Endothelial cell of umbilical vein (primary cell): Measurements from ENCODE around the gene HDAC8. TPM values are rescaled to one million over a fixed set of nuclear protein-coding genes. Genes with fewer than 3 reads are reported as not detected.

Experiments used
- BruUV-seq: library from RNA; stranded (reverse); fragments of 400-500 nt; replicated peaks from 2 replicates; lab custom pipeline; 2021; lab: Mats Ljungman, UMichigan
- CTCF ChIA-PET: fragments of 300-600, 350-600 bp; sonication (Branson Sonifier 250); formaldehyde crosslinking; loops from one replicate; lab custom pipeline; 2021; ENCODE audit warnings: antibody characterized with exemption, inconsistent platforms; lab: Charles Lee
- POLR2A ChIA-PET: fragments of 300-600, 350-600 bp; sonication (Branson Sonifier 250); formaldehyde crosslinking; loops from one replicate; lab custom pipeline; 2021; ENCODE audit warnings: antibody characterized with exemption, inconsistent platforms; lab: Charles Lee
- DNase-seq: peaks from one replicate; pipeline ENCODE4 v3.0.0-alpha.2; 2011; ENCODE audit warnings: low read depth, low spot score
- FAIRE-seq: peaks from 2 replicates; lab custom pipeline; 2011; peaks lifted over from hg19 to GRCh38; lab: Jason Lieb, UNC
- H2AFZ ChIP-seq: 2 replicates; pipeline ENCODE4 v1.6.0; 2012; ENCODE audit warnings: low read depth, low read length, control low read depth, inconsistent platforms
- H3K27ac ChIP-seq: 2 replicates; pipeline ENCODE4 v1.5.1; 2011; ENCODE audit warnings: low read depth, mild to moderate bottlenecking, control low read depth, low read length, moderate library complexity; ENCODE audit not compliant: insufficient read depth
- H3K27me3 ChIP-seq, 2 experiments: 2 replicates each; pipeline versions ENCODE4 v1.6.0 to v1.6.1; 2011; ENCODE audit warnings: low read length in 2 of 2, mixed read lengths in 1 of 2; ENCODE audit not compliant: control insufficient read depth in 2 of 2, insufficient read depth in 2 of 2
- H3K36me3 ChIP-seq, 2 experiments: 2 replicates in 1 of 2; 3 replicates in 1 of 2; pipeline ENCODE4 v1.5.1; 2011; ENCODE audit warnings: low read length in 2 of 2, mild to moderate bottlenecking in 1 of 2, moderate library complexity in 1 of 2; ENCODE audit not compliant: control insufficient read depth in 2 of 2, insufficient read depth in 2 of 2; ENCODE audit errors: extremely low read depth in 1 of 2
- H3K4me1 ChIP-seq: 3 replicates; pipeline ENCODE4 v1.5.1; 2011; ENCODE audit warnings: mild to moderate bottlenecking, low read length; ENCODE audit not compliant: control insufficient read depth, insufficient read depth; ENCODE audit errors: extremely low read depth
- H3K4me2 ChIP-seq: 2 replicates; pipeline ENCODE4 v1.6.1; 2011; ENCODE audit warnings: low read length, control low read depth, mixed read lengths; ENCODE audit not compliant: insufficient read depth
- H3K4me3 ChIP-seq, 3 experiments: fragments of 200-600 bp in 1 of 3; sonication (generic), shearing (Covaris generic) in 1 of 3; replicated peaks in 1 of 3; 2 replicates each; pipeline ENCODE4 v1.5.1; 2011 to 2016; ENCODE audit warnings: control low read depth in 3 of 3, low read length in 3 of 3, mild to moderate bottlenecking in 2 of 3, inconsistent platforms in 1 of 3, low read depth in 1 of 3, moderate library complexity in 1 of 3; ENCODE audit not compliant: insufficient read depth in 1 of 3
- H3K79me2 ChIP-seq: 2 replicates; pipeline ENCODE4 v1.6.0; 2012; ENCODE audit warnings: low read length, inconsistent platforms; ENCODE audit not compliant: control insufficient read depth, insufficient read depth
- H3K9ac ChIP-seq: replicated peaks from 2 replicates; pipeline ENCODE3; 2011; ENCODE audit warnings: low read length, control low read depth; ENCODE audit not compliant: insufficient read depth; ENCODE audit errors: extremely low read depth
- H3K9me1 ChIP-seq: replicated peaks from 3 replicates; pipeline ENCODE4 v1.6.0; 2011; ENCODE audit warnings: mild to moderate bottlenecking, low read length; ENCODE audit not compliant: control insufficient read depth, insufficient read depth; ENCODE audit errors: extremely low read depth
- H3K9me3 ChIP-seq: replicated peaks from 2 replicates; pipeline ENCODE4 v1.5.1; 2012; ENCODE audit warnings: low read length, inconsistent platforms; ENCODE audit not compliant: control insufficient read depth, insufficient read depth
- H4K20me1 ChIP-seq: replicated peaks from 2 replicates; pipeline ENCODE3; 2011; ENCODE audit warnings: mild to moderate bottlenecking, low read length; ENCODE audit not compliant: control insufficient read depth, insufficient read depth; ENCODE audit errors: extremely low read depth
- CTCF ChIP-seq, 2 donors: IDR thresholded peaks; 1 replicate in 1 of 2; 2 replicates in 1 of 2; pipeline ENCODE4 v1.5.1; 2011; ENCODE audit warnings: low read length in 2 of 2, mild to moderate bottlenecking in 2 of 2, moderate library complexity in 2 of 2, control low read depth in 1 of 2, inconsistent platforms in 1 of 2, low read depth in 1 of 2; ENCODE audit not compliant: insufficient read depth in 1 of 2; ENCODE audit errors: extremely low read depth in 1 of 2
- EZH2 ChIP-seq: IDR thresholded peaks from 2 replicates; pipeline ENCODE4 v1.6.1; 2012; ENCODE audit warnings: borderline replicate concordance, low read depth, mild to moderate bottlenecking, moderate library complexity, low read length, inconsistent platforms; ENCODE audit not compliant: severe bottlenecking
- FOS ChIP-seq: IDR thresholded peaks from 2 replicates; pipeline ENCODE4 v1.6.1; 2011; ENCODE audit warnings: mild to moderate bottlenecking, low read length, moderate library complexity, borderline replicate concordance; ENCODE audit not compliant: insufficient read depth
- GATA2 ChIP-seq: IDR thresholded peaks from 2 replicates; pipeline ENCODE4 v1.7.0; 2011; ENCODE audit warnings: low read depth, mild to moderate bottlenecking, moderate library complexity, mixed read lengths, low read length; ENCODE audit not compliant: insufficient read length, insufficient read depth
- JUN ChIP-seq: IDR thresholded peaks from 2 replicates; pipeline ENCODE4 v1.6.1; 2011; ENCODE audit warnings: borderline replicate concordance, low read depth; ENCODE audit not compliant: insufficient read length, insufficient read depth
- MAX ChIP-seq: IDR thresholded peaks from 2 replicates; pipeline ENCODE4 v1.6.1; 2011; ENCODE audit not compliant: insufficient read depth, insufficient read length
- MYC ChIP-seq: IDR thresholded peaks from one replicate; pipeline ENCODE4 v1.6.1; 2011; ENCODE audit warnings: mild to moderate bottlenecking, low read depth, low read length
- POLR2A ChIP-seq: IDR thresholded peaks from 2 replicates; pipeline ENCODE4 v1.6.1; 2012; ENCODE audit warnings: low read depth, mild to moderate bottlenecking, control low read depth, low read length
- POLR2AphosphoS5 ChIP-seq: IDR thresholded peaks from 2 replicates; pipeline ENCODE4 v1.6.1; 2012; ENCODE audit warnings: low read depth, mild to moderate bottlenecking, control low read depth, low read length, moderate library complexity; ENCODE audit not compliant: insufficient read depth
- dilution Hi-C: fragments of 300-500 bp; cut with MboI; formaldehyde crosslinking; loops from one replicate; pipeline ENCODE4 v1.15.0; 2019; ENCODE audit warnings: low sequenced_read_pairs; ENCODE audit not compliant: extremely low pct_ligation_motif_present
- intact Hi-C: fragments of 100-400 bp; cut with micrococcal nuclease; formaldehyde crosslinking; loops from one replicate; pipeline ENCODE4 v1.10.0; 2022
- polyA plus RNA-seq, 4 experiments: library from polyadenylated mRNA; depleted of rRNA in 3 of 4; stranded (reverse) in 3 of 4; unstranded in 1 of 4; fragments of >200 nt; gene quantifications; 2 replicates each; pipeline versions ENCODE4 v1.2.1 to v1.2.3, GENCODE V29; 2011 to 2012; ENCODE audit warnings: missing spikeins in 1 of 4
- total RNA-seq: library from RNA; stranded (reverse); gene quantifications from 2 replicates; pipeline ENCODE4 v1.2.3, GENCODE V29; 2021

The HDAC8 gene
- total and polyA plus RNA-seq, 2 donors (not counting 3 experiments of a cell fraction or from before 2014, with no cell fraction given) = 17.6 to 37.2 TPM

- Histone ChIP-seq H2AFZ (no peak overlapping the region), H3K27ac (no peak overlapping the region), H3K36me3 (no peaks in the 10 kb centered on the region), H3K79me2 (no peaks in the 10 kb centered on the region), H3K9ac (no peak overlapping the region), H3K4me3 (no peak overlapping the region), H3K4me2 (no peak overlapping the region), H3K27me3 (peaks cover 1 to 3% of the 10 kb centered on the region in 2 experiments), H3K9me3 (no peaks in the 10 kb centered on the region), H3K9me1 (no peaks in the 10 kb centered on the region), H4K20me1 (no peaks in the 10 kb centered on the region), H3K4me1 (no peaks in the 10 kb centered on the region)
- no TSS peak for BruUV-seq
- ChIA-PET CTCF (no interaction called here), POLR2A (no interaction called here)
- FAIRE-seq = no peak
- DNase-seq = no peak
- dilution Hi-C loops (no loop called here), intact Hi-C loops (no loop called here)
- TF ChIP-seq JUN (no peak), POLR2A (no peak)
Observed at GRCh38 chrX:72314881-72315280, 257.8 kb downstream of the HDAC8 start.

DNA sequence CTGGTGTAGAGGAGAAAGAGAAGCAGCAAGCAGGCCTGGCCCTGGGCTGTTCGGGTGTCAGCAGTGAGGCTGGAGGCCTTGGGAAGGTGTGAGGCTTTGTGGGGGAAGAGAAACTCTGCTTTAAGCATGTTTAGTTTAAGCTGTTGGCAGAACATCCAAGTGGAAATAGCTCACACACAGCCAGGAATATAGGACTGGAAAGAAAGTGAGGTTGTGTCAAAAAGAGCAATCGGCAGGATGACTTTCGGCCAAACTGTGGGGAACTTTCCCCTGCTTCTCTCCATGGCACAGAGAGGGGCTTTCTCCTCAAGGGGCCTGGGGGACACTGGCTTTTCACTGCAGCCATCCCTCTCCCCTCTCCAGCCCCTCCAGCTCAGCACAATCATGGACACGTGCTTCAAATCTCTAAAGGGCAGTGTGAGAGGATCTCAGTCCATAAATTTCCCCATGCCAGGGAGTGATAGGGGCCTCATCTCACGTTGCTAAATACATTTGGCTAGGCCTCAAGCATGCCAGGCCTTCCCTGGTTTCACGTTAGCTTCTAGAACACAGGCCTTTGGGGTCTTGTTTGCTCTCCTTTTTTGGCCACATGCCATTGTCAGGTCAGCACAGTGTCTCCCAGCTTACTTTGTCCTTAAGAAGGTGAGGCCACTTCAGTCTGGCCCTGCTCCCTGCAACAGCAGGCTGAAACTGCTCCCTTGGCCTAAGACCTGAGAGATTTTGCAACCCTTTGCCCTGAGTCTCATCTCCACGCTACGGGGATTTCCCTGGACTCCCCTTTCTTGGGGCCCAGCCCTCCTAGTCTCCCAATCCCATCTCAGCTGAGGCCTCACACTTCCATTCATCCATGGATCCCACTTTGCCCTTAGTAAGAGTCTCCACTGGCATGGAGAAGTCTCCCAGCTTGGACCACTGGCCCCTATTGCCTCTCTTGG, 258.7 kb downstream of the HDAC8 start:
- no peaks in the 10 kb centered on the region for H3K36me3 ChIP-seq
- no peak overlapping the region for H2AFZ ChIP-seq
- ChIA-PET CTCF (interaction anchor here (0.8 kb wide), 1 partner anchor 28 kb away, joined by 3 read pairs; no protein-coding TSS in a partner anchor), POLR2A (no interaction called here)
- peaks cover 3 to 11% of the 10 kb centered on the region in 2 experiments for H3K27me3 ChIP-seq
- DNase-seq = no peak
- no peak overlapping the region for H3K27ac ChIP-seq
- no peaks in the 10 kb centered on the region for H3K9me1 ChIP-seq
- H3K4me3 ChIP-seq = no peak overlapping the region
- H3K79me2 ChIP-seq = no peaks in the 10 kb centered on the region
- BruUV-seq = no TSS peak
- no peak overlapping the region for H3K4me2 ChIP-seq
- H4K20me1 ChIP-seq = no peaks in the 10 kb centered on the region
- dilution Hi-C loops = no loop called here
- intact Hi-C loops = no loop called here
- H3K4me1 ChIP-seq = peaks cover 3% of the 10 kb centered on the region
- no peak for FAIRE-seq
- H3K9me3 ChIP-seq = no peaks in the 10 kb centered on the region
- TF ChIP-seq POLR2AphosphoS5 = no peak
- no peak for TF ChIP-seq MAX
- TF ChIP-seq EZH2 = no peak
- no peak for TF ChIP-seq CTCF (IDR thresholded peaks at IDR 0.05; ENCODE audit: extremely low read depth in 1 of 2, insufficient read depth in 1 of 2, low read depth in 1 of 2, low read length in 2 of 2)
- TF ChIP-seq GATA2 = no peak
- TF ChIP-seq POLR2A = no peak
- TF ChIP-seq FOS = no peak
- TF ChIP-seq MYC = no peak
- no peak for TF ChIP-seq JUN
- no peak overlapping the region for H3K9ac ChIP-seq
